Measurements from ENCODE around the gene LRP1B.

Gene LRP1B

DNA sequence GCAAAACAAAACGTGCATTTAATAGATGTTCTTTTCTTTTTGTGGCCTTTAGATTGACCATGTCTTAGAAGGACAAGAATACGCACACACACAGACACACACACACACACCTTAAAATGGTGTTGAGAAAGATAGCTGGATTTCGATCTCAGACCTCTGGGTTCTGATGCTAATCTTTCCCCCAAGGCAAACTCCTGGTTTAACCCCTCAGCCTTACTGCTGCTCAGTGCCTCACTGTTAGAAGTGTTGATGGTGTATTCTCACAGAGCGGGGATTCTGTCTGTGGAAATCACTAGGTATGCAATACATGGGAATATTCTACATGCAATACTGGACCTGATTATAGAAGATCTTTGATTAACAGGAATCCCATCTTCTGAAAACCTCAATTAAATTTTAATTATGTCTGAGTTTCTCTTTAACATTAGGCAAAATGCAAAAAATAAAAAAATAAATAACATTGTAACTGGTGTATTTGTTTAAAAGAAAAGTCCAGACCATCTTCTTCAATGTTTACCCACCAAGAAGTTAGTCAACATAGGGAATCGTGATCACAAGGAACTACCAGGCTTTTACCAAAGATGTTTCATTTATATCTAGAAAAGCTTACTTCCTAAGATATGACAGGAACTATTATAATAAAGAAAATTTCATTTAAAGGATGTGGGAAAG lies 613.5 kb downstream of the LRP1B start:
- no peaks in the 10 kb centered on the region for H3K4me1 ChIP-seq (ENCODE audit: low read length)
- no peak overlapping the region for H3K27ac ChIP-seq (ENCODE audit: low read length)
- H3K79me2 ChIP-seq (ENCODE audit: low read length): no peaks in the 10 kb centered on the region
- no peak overlapping the region for H3K4me3 ChIP-seq (ENCODE audit: low read length)
- H2AFZ ChIP-seq (ENCODE audit: low read length): no peak overlapping the region
- TF ChIP-seq EZH2 (optimal IDR thresholded peaks at IDR 0.05; ENCODE audit: low read depth, low read length) (no peak), EZH2phosphoT487 (IDR thresholded peaks at IDR 0.05; ENCODE audit: low read length) (no peak)
- TF ChIP-seq, protein P1, sequence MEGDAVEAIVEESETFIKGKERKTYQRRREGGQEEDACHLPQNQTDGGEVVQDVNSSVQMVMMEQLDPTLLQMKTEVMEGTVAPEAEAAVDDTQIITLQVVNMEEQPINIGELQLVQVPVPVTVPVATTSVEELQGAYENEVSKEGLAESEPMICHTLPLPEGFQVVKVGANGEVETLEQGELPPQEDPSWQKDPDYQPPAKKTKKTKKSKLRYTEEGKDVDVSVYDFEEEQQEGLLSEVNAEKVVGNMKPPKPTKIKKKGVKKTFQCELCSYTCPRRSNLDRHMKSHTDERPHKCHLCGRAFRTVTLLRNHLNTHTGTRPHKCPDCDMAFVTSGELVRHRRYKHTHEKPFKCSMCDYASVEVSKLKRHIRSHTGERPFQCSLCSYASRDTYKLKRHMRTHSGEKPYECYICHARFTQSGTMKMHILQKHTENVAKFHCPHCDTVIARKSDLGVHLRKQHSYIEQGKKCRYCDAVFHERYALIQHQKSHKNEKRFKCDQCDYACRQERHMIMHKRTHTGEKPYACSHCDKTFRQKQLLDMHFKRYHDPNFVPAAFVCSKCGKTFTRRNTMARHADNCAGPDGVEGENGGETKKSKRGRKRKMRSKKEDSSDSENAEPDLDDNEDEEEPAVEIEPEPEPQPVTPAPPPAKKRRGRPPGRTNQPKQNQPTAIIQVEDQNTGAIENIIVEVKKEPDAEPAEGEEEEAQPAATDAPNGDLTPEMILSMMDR (IDR thresholded peaks at IDR 0.05; ENCODE audit: low read length): no peak
- H3K27me3 ChIP-seq (replicated peaks; ENCODE audit: insufficient read depth, low read length): no peaks in the 10 kb centered on the region
- no peak for DNase-seq
- no peaks in the 10 kb centered on the region for H3K9me2 ChIP-seq (replicated peaks; ENCODE audit: insufficient read depth, low read length)
- no peak overlapping the region for H3K4me2 ChIP-seq (ENCODE audit: low read depth, low read length)
- H4K20me1 ChIP-seq (ENCODE audit: insufficient read depth, low read length): no peaks in the 10 kb centered on the region
- no peak overlapping the region for H3K9ac ChIP-seq (ENCODE audit: low read length)
- H3K9me3 ChIP-seq (replicated peaks; ENCODE audit: insufficient read depth, low read length): no peaks in the 10 kb centered on the region
- no peaks in the 10 kb centered on the region for H3F3A ChIP-seq (ENCODE audit: insufficient read depth, low read length)
- no peaks in the 10 kb centered on the region for H3K36me3 ChIP-seq (replicated peaks; ENCODE audit: insufficient read depth, low read length)

GRCh38 chr2:141515931-141516330 lies 614.9 kb downstream of the LRP1B start:
- DNase-seq: no peak
- H3K27me3 ChIP-seq (replicated peaks; ENCODE audit: insufficient read depth, low read length): no peaks in the 10 kb centered on the region
- no peaks in the 10 kb centered on the region for H3K4me1 ChIP-seq (ENCODE audit: low read length)
- no peaks in the 10 kb centered on the region for H3K9me3 ChIP-seq (replicated peaks; ENCODE audit: insufficient read depth, low read length)
- no peak overlapping the region for H3K27ac ChIP-seq (ENCODE audit: low read length)
- no peaks in the 10 kb centered on the region for H3F3A ChIP-seq (ENCODE audit: insufficient read depth, low read length)
- no peaks in the 10 kb centered on the region for H3K79me2 ChIP-seq (ENCODE audit: low read length)
- H3K9ac ChIP-seq (ENCODE audit: low read length): no peak overlapping the region
- no peaks in the 10 kb centered on the region for H3K9me2 ChIP-seq (replicated peaks; ENCODE audit: insufficient read depth, low read length)
- no peak overlapping the region for H3K4me3 ChIP-seq (ENCODE audit: low read length)
- no peak overlapping the region for H3K4me2 ChIP-seq (ENCODE audit: low read depth, low read length)
- no peaks in the 10 kb centered on the region for H4K20me1 ChIP-seq (ENCODE audit: insufficient read depth, low read length)
- H2AFZ ChIP-seq (ENCODE audit: low read length): no peak overlapping the region
- TF ChIP-seq, protein P1 (IDR thresholded peaks at IDR 0.05; ENCODE audit: low read length): no peak
- TF ChIP-seq EZH2phosphoT487 (IDR thresholded peaks at IDR 0.05; ENCODE audit: low read length): no peak
- no peak for TF ChIP-seq EZH2 (optimal IDR thresholded peaks at IDR 0.05; ENCODE audit: low read depth, low read length)
- no peaks in the 10 kb centered on the region for H3K36me3 ChIP-seq (replicated peaks; ENCODE audit: insufficient read depth, low read length)

GRCh38 chr2:141513853-141514252 lies 617.0 kb downstream of the LRP1B start:
- Histone ChIP-seq H4K20me1 (ENCODE audit: insufficient read depth, low read length) (no peaks in the 10 kb centered on the region), H3K36me3 (replicated peaks; ENCODE audit: insufficient read depth, low read length) (no peaks in the 10 kb centered on the region), H3K27me3 (replicated peaks; ENCODE audit: insufficient read depth, low read length) (no peaks in the 10 kb centered on the region), H2AFZ (ENCODE audit: low read length) (no peak overlapping the region), H3K27ac (ENCODE audit: low read length) (no peak overlapping the region), H3K9ac (ENCODE audit: low read length) (no peak overlapping the region), H3K4me3 (ENCODE audit: low read length) (no peak overlapping the region), H3K9me2 (replicated peaks; ENCODE audit: insufficient read depth, low read length) (no peaks in the 10 kb centered on the region), H3K4me2 (ENCODE audit: low read depth, low read length) (no peak overlapping the region), H3F3A (ENCODE audit: insufficient read depth, low read length) (no peaks in the 10 kb centered on the region), H3K79me2 (ENCODE audit: low read length) (no peaks in the 10 kb centered on the region), H3K4me1 (ENCODE audit: low read length) (no peaks in the 10 kb centered on the region), H3K9me3 (replicated peaks; ENCODE audit: insufficient read depth, low read length) (no peaks in the 10 kb centered on the region)
- no peak for TF ChIP-seq EZH2 (optimal IDR thresholded peaks at IDR 0.05; ENCODE audit: low read depth, low read length)
- no peak for TF ChIP-seq EZH2phosphoT487 (IDR thresholded peaks at IDR 0.05; ENCODE audit: low read length)
- DNase-seq: no peak
